Stimulated activated CD4-positive, alpha-beta T cell treated with anti-CD3 and anti-CD28 coated beads, Interleukin-15, amount 100 ng/mL, for 24 hours (primary cell): ENCODE data around the gene FANCC.
"Not testable (repeated sequence)": the region's sequence is repeated elsewhere in the genome, so short reads cannot be mapped to it uniquely, and the experiment has no call there.

Experiments
- DNase-seq: peaks from one replicate; pipeline ENCODE4 v3.0.0-alpha.2; 2020

Gene FANCC

DNA sequence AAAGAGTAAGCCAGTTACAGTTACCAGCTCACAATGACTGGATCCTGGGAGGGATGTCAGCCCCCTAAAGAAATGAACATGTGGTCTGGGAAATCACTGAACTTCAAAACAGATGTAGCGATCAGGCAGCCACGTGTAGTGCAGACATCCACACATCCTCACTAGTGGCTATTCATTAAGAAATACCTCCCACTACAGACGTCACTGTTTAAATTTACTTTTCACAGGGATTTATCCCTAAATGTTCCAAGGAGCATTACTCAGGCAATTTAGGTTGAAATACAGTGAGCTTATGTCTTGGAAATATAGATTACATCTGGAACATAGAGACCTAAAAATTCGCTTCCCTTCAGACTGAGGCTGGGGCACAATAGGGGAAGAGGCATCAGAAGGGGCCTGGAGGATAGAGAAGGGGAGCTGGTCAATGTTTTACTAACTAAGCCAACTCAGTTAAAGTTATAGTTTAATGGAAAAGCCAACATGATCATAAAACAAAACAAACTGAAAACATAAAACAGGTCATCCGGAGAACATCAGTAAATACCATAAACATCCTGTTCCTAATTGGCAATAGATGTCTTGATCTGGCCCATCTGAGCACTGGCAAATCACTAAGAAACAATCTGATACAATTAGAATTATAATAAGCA is 92.3 kb downstream of the FANCC start:
- no peak for DNase-seq

DNA sequence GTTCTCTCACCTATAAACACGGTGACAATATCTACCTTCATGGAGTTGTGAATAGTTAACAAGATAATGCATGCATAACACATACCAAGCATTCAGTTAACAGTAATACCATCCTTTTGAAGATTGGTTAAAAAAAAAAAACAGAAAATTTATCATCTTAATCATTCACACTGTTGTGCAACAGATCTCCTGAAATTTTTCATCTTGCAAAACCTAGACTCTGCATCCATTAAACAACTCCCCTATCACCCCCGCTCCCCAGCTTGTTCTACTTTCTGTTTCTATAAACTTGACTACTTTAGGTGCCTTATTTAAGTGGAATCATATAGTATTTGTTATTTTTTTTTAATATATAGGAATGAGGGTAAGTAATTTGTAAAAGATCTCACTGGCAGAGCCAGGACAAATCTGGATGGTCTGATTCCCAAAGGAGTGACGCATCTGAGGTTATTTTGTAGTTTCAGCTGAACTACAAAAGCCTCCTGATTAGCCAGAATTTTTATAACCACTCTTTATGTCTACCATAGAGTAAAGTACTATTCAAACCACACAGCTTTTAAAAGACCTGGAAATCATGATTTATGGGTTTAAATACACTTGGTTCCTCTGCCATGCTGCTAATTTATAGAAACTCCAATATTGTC is 93.0 kb downstream of the FANCC start:
- DNase-seq = no peak

GRCh38 chr9:95220352-95220751 is 97.2 kb downstream of the FANCC start:
- not testable (repeated sequence) for DNase-seq

DNA sequence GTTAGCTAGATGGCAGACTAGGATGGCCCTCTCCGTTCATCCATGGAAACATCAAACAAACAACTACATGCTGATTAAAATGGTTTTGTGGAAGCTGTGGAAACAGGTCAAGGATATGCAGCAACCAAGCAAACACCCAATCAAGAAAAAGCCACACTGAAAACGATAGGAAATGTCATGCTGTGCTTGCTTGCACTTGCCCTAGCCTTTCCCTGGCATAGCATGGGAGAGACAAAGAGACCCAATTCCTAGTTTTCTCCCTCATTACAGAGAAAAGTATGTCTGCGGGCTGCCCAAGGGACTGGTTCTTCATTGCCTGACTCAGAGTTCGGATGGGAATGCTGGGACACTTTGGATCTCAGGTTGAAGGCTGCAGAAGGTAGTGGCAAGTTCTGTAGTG is 98.7 kb downstream of the FANCC start:
- no peak for DNase-seq

DNA sequence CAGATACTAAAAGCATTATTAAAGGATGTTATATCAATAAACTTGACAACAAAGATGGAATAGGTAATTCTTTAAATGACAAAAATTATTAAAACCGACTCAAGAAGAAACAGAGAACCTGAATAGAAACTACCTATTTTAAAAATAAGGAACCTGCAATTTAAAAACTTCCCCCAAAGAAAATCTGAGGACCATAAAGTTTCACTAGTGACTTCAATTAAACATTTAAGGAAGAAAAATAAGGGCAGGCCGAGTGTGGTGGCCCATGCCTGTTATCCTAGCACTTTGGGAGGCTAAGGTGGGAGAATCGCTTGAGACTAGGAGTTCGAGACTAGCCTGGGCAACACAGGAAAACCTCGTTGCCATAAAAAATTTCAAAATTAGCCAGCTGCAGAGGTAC is 99.6 kb downstream of the FANCC start:
- DNase-seq = no peak

- no peak for DNase-seq
Measured at GRCh38 chr9:95215336-95215898, 102.1 kb downstream of the FANCC start.

DNA sequence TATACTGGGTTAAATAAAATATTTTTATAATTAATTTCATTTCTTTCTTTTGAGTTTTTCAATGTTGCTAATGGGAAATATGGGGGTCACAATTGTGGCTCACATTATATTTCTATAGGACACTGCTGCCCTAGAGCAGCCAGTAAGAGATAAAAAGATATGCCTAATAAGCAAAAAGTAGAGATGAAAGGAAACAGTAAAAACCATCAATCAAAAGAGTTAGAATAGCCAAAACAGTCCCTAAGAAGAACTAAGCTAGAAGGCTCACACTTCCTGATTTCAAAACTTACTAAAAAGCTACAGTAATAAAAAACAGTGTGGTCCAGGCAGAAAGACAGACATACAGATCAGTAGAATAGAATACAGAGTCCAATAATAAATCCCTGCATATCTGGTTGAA is 104.4 kb downstream of the FANCC start:
- DNase-seq = no peak

GRCh38 chr9:95211028-95211427 is 106.5 kb downstream of the FANCC start:
- DNase-seq = no peak

DNA sequence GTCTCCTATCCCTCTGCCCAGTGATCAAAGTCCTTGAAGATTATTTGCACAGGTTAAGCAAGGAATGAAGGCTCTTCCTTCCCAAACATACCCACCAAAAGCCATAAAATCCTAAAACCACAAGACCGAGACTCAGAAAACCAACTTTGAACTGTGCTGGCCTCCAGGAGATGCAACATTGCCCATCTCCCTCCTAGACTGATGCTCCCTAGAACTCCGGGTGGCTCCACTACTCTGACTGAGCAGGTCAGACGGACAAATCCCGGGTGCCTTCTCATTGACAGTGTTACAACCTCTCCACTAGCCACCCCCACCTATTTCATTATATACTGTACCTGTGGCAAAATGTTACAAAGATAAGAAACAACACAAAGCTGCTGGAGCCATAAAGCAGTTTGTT is 110.1 kb downstream of the FANCC start:
- no peak for DNase-seq

- no peak for DNase-seq
Measured at GRCh38 chr9:95206143-95206542, 111.4 kb downstream of the FANCC start.

DNA sequence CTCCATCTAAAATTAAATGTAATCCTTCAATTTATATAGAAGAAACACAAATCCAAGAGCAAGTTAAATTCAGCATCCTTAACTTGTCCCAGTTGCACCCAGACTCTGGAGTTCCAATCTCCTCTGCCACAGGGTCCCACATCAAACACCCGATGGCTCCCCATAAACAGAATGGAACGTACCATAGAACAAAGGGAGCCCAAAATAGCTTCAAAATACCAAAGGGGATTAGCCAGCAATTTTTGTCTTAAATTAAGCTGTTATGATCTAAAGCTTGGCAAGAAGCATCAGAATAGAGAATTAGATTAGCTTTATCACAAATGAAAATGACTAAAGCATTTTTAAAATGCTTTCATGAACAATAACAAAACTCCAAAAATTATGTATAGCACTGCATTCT is 112.8 kb downstream of the FANCC start:
- no peak for DNase-seq

- DNase-seq = no peak
Measured at GRCh38 chr9:95204310-95204709, 113.2 kb downstream of the FANCC start.

- not testable (repeated sequence) for DNase-seq
Measured at GRCh38 chr9:95203019-95203418, 114.5 kb downstream of the FANCC start.

- no peak for DNase-seq
Measured at GRCh38 chr9:95202076-95202681, 115.3 kb downstream of the FANCC start.

DNA sequence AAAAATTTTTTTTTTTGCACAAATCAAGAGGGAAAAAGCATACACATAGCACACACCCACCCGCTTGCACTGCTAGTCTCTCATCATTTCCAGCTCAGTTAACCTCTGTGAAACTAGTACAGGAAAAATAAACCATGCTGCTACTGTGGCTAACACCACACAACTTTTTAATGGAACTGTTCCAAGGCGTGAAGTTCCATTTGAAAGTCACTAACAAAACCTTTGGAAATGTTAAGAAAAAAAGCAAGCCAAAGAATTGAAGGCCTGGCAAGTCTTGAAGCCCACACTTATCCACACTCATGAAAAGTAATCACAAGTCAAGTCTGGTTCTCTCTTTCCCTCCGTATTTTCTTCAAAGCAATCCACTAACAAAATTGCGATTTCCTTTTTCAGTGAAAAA is 116.3 kb downstream of the FANCC start:
- DNase-seq = no peak

DNA sequence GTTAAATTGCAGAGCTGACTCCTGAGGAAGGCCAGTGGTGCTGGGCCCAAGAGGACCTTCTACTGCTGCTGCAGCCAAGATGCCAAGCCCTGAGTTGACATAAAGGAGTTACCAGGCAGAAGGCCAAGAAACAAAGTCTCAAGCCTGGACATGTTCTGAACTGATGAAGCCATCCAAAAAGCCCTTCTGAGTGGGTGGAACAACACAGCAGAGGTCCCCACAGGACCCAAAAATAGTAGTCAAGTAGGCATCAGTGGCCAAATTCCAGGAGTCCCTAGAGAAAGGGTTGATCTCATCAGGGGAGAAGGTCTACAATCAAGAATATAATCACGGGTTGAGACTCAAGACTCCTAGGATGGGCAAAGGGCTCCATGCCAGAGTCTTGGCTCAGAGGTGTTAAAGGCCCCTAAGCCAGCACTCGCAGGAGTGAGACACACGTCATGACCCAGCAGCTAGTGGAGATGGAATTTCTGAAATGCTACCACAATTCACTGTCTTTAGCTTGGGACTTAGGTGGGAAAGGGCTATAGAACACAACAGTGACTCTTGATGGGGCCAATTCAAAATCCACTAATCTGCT is 119.7 kb downstream of the FANCC start:
- no peak for DNase-seq

DNA sequence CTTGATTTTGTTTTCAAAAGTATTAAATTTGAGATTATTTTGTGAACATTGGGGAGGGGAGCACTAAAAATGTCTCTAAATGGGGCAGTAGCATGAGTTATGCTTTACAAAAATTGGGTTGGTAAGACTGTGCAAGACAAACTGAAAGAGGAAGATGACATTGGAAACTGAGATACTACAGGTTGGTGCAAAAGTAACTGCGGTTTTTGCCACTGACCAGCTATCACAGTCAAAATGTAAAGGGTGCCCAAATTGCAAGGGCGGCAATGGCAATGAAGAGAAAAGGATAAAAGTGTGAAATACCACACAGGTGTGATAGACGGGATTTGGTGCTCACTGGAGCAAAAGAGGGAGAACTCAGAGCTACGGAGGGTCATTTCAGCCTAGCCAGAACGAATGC is 124.0 kb downstream of the FANCC start:
- no peak for DNase-seq

DNA sequence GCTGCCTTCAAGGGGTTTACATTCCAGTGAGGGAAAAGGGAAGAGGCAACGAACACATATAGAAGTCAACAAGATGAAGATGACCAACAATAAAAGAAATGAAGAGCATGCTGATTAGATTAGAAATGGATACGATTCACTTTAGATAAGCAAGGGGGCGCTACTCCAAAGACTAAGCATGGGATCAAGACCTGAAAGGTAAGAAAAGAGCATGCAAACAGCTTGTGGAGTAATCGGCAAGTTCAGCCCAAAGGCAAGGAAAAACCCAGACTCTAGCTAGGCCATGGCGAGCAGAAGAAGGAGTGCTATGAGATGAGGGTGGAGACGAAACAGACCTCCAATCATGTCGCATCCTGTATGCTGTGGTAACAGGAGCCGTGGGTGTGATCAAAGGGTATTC is 124.4 kb downstream of the FANCC start:
- DNase-seq = no peak

DNA sequence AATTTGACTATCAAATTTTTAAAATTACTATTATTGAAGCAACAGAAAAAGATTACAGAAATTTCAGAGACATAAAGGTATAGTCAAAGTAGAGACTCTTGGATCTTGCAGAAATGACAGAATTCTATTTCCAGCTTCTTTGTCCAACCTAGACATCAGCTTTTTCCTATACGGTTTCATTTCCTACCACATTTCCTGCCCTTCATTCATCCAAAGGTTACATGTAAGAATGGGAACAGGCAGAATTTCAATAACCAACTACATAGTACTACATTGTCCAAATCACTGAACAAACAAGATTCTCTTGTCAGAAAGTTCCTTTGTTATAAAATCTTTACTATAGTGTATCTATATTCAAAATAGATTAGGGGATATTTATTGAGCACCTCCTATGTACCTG is 124.9 kb downstream of the FANCC start:
- DNase-seq = no peak

DNA sequence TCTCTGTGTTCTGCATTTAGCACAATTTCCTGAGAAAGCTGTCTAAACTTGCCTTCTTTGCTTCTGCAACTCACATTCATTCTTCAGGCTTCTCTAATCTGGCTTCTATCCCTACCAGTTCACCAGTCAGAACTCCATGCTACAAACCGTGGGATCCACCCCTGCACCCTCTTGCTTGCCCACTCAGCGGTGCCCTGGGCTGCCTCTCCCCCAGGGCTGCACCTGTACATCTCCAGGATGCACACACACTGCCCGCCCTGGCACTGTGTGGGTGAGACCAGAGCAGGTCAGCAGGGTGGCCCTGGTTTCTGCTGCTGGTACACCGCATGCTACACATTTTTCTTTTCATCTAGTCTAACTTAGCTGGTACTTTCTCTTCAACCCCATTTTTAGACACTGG is 127.1 kb downstream of the FANCC start:
- no peak for DNase-seq

DNA sequence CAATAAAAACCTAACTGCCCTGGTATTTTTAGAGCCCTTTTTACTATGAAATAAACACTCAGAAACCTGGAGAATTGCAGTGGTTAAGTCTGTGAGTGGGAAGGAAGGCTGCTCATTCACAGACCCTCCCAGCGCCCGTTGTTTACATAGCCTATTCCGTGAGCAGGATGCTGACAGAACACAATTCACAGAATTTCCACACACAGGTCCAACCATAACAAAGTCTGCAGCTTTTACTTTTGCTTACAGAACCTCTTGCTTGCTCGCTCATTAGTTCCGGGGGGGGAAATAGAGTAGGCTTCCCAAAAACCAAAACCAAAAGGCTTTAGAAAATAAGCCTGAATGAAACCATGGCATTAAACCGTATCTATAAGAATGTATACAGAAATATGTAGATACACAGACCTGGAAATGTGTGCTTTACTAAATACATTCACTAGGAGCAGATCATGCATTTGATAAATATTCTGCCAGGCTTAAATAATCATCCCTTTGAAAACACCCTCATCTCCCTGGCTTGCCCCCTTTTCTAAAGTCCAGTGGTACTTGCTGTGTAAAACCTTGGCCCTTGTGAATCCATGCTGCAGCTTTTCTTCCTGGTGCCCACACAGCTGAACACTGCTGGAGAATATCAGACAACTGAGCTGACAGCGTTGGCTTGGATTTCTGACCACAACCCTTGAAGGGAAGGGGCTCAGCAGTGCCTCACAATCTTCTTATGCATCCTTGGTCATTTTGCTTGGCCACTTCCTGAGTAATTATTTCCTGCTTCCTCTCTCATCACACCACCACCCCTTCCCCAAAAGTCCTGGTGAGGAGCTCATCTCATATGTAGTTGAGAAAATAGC is 128.0 kb downstream of the FANCC start:
- DNase-seq = peak; percentile 8

GRCh38 chr9:95188459-95188858 is 129.1 kb downstream of the FANCC start:
- DNase-seq = no peak

- no peak for DNase-seq
Measured at GRCh38 chr9:95185956-95186355, 131.6 kb downstream of the FANCC start.
